SU-DHL-6 (cell line): ENCODE results near the gene CDYL2.

Experiments
- CTCF ChIP-seq: fragments of 200-600 bp; sonication (generic); IDR thresholded peaks from one replicate; pipeline ENCODE4 v1.5.1; 2017; ENCODE audit warnings: antibody characterized with exemption, mild to moderate bottlenecking, low read length, moderate library complexity; ENCODE audit not compliant: insufficient read depth, poor library complexity, severe bottlenecking
- EZH2phosphoT487 ChIP-seq: fragments of 200-600 bp; sonication (generic), shearing (Covaris generic); conservative IDR thresholded peaks from 2 replicates; pipeline ENCODE4 v1.6.1; 2018; ENCODE audit warnings: mild to moderate bottlenecking, antibody characterized with exemption, low read length, moderate library complexity, mixed read lengths

- TF ChIP-seq CTCF (no peak), EZH2phosphoT487 (no peak)
Measured at GRCh38 chr16:80743273-80743672, 61.1 kb downstream of the CDYL2 start.
